Epithelial cell of proximal tubule (primary cell): ENCODE measurements around the gene FHIT. TPM values are rescaled to one million over a fixed set of nuclear protein-coding genes. Genes with fewer than 3 reads are reported as not detected.

Experiments used
- DNase-seq: peaks from one replicate; pipeline ENCODE4 v3.0.0-alpha.2; 2011; ENCODE audit warnings: low read depth
- H3K4me3 ChIP-seq: 2 replicates; pipeline ENCODE4 v1.5.1; 2011; ENCODE audit warnings: low read depth, mild to moderate bottlenecking, low read length
- total RNA-seq: library from RNA; depleted of rRNA; stranded (reverse); fragments of >200 nt; gene quantifications from 2 replicates; pipeline ENCODE4 v1.2.3, GENCODE V29; 2015
- TF ChIP-seq, protein P1 (sequence below): conservative IDR thresholded peaks from 2 replicates; pipeline ENCODE4 v1.5.1; 2012; ENCODE audit warnings: low read depth, mild to moderate bottlenecking, low read length

The FHIT gene
- total RNA-seq, 1 donor from 2014 or later, result 3.7 TPM

DNA sequence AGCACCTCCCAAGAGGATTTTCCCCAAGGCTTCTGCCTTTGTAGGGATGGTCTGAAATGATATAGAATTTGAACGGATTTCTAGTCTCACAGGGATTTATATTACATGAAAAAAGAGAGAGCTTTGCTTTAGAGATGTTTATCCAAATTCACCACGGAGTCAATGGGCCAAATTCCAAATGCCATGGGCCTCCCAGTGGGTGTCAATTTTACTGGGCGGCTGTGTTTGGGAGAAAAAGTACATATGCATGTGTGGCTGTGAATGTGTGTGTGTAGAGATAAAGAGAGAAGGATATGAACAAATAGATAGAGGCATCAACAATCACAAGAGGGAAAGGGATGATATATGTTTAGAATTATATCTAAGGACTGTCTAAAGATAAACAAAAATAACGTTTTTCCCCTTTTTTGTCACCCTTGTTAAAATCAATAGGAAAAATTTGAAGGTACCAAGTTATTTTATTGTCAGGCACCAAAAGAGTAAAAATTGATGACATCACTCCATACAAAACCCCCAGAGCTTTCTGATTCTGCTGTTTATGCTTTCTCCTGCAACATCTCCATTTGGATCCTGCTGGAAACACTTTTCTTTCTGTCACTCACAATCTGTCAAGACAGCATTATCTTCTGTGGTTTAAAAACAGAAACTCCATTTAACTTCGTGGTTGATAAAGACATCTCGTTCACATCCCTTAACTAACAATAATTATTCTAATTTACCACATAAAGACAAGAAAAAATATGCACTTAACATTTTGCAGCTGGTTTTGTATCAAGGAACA is 160.7 kb downstream of the FHIT start:
- no peak overlapping the region for H3K4me3 ChIP-seq
- no peak for DNase-seq
- TF ChIP-seq, protein P1, sequence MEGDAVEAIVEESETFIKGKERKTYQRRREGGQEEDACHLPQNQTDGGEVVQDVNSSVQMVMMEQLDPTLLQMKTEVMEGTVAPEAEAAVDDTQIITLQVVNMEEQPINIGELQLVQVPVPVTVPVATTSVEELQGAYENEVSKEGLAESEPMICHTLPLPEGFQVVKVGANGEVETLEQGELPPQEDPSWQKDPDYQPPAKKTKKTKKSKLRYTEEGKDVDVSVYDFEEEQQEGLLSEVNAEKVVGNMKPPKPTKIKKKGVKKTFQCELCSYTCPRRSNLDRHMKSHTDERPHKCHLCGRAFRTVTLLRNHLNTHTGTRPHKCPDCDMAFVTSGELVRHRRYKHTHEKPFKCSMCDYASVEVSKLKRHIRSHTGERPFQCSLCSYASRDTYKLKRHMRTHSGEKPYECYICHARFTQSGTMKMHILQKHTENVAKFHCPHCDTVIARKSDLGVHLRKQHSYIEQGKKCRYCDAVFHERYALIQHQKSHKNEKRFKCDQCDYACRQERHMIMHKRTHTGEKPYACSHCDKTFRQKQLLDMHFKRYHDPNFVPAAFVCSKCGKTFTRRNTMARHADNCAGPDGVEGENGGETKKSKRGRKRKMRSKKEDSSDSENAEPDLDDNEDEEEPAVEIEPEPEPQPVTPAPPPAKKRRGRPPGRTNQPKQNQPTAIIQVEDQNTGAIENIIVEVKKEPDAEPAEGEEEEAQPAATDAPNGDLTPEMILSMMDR, result no peak

DNA sequence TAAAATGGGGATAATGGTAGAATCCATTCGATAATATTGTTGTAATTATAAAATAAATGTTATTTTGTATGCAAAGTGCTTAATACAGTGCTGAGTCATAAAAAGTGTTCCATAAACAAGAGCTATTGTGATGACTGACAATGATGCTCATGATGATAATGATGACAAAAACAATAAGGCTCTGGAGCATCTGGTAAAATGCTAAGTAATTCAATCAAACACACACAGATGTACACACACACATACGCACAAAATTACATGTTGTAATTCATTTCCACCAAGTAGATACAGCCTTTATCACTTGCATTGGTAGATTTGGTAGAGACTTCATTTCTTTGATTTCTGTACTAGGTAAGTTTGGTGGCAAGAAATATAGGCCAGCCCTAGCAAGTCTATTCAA is 163.8 kb downstream of the FHIT start:
- no peak overlapping the region for H3K4me3 ChIP-seq
- TF ChIP-seq, protein P1, result no peak
- DNase-seq, result no peak

DNA sequence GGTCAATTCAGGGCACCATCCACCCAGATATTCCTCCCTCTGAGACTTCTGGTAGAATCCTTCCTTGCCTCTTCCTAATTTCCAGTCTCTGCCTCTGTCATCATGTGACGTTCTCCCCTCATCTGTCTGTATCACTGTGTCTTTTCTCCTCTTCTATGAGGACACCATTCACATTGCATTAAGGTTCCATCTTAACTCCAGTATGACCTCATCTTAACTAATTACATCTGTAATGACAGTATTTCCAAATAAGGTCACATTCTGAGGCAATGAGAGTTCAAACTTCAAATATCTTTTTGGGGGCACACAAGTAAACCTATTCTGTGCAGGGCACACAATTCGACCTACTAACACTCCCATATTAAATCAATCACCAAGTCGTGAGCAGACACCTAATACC is 169.7 kb downstream of the FHIT start:
- TF ChIP-seq, protein P1, result no peak
- H3K4me3 ChIP-seq, result no peak overlapping the region
- no peak for DNase-seq

DNA sequence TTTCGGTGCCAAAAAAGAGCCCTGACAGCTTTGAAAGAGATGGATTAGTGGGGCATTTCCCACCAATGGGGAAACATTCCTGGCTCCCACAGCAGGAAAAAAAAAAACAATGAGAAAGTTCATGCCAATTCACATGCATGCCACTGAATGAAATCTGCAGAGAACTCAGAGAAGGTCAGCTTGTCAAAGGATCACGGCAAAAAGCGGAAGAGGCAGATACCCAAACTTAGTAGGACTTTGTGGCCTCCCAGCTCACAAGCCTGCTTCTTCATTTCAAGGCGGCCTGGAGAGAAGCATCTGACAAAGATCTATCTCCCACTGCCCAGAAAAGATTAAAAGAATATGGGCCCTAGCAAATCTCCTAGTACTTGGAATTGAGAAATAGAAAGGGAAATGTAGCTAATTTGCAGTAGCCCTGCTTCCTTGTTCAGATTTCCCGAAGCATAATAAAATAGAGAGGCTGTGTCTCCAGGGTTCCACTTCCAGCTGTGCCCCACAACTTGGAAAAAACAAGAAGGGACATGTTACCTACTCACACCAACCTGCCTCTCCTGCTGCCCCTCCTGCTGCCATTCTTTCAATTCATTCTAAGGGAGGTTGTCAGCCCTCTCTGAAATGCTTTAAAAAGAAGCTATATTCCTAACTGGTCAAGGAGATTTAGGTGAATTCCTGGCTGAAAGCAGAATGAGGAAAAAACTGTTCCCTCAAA is 170.4 kb downstream of the FHIT start:
- DNase-seq, result no peak
- TF ChIP-seq, protein P1, result no peak
- H3K4me3 ChIP-seq, result no peak overlapping the region

DNA sequence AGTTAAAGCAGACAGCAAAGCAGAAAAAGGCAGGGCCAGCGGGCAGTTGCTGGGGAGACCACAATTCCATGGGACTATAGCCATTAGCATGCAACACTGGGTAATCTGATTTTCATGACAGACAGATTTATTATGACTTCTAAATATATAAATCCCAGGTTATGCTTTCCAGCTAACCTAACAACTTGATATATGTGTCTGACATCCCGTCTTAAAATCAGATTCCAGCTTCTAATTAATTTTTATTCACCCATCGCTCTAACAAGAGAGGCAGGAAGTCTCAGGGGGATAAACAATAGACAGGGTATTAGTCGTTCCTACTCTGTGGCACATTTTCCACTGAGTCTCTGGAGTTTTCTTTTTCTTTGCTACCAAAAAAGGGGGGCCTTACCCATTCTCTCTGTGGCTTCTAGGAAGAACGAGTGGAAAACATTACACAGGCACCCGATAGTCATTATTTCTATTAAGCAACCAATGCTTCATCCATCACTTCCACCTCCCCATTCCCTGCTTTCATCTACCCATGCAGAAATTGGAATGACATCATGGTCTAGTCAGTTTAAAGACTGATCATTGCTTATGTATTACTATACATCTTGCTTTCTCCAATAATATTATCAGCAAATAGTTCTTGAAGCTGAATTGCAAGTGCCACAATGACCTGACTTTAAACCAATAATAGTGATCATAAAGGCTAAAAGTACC is 173.1 kb downstream of the FHIT start:
- TF ChIP-seq, protein P1, result no peak
- no peak overlapping the region for H3K4me3 ChIP-seq
- DNase-seq, result no peak

DNA sequence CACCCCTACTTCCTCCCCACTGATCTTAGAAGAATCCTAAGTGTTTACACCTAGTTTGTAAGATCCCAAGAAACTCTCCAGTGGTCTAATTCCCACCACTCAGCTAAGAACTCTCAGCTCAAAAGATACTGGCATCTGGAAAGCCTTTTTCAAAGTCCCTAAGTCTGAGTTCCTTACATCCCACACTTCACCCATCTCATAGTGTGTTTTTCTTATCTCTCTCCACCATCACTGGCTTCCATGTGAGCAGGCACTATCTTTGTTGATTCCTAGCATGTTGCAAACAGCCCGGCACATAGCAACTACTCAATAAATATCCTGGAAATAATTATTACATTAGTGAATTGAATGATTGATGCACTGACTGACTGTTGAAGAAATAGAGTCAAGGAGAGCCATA is 173.7 kb downstream of the FHIT start:
- H3K4me3 ChIP-seq, result no peak overlapping the region
- TF ChIP-seq, protein P1, result no peak
- no peak for DNase-seq
